ENCODE results near the gene TSHZ3.

TSHZ3 gene

GRCh38 chr19:31349160-31349881 is at the start of gene TSHZ3:
Gene TSHZ3 (minus strand): TSS chr19:31349436. CDS start chr19:31349219, 217 bp downstream.
- DNase-seq (ENCODE audit: low spot score): no peak

GRCh38 chr19:31397308-31397707 is 48.1 kb upstream of the TSHZ3 start:
- no peak for DNase-seq (ENCODE audit: low spot score)

GRCh38 chr19:31392464-31392863 is 43.2 kb upstream of the TSHZ3 start:
- no peak for DNase-seq (ENCODE audit: low spot score)

- DNase-seq (ENCODE audit: low spot score): no peak
Observed at GRCh38 chr19:31391518-31391917, 42.3 kb upstream of the TSHZ3 start.

GRCh38 chr19:31390711-31391110 is 41.5 kb upstream of the TSHZ3 start:
- no peak for DNase-seq (ENCODE audit: low spot score)

- DNase-seq (ENCODE audit: low spot score): no peak
Observed at GRCh38 chr19:31389874-31390273, 40.6 kb upstream of the TSHZ3 start.

GRCh38 chr19:31387717-31388301 is 38.6 kb upstream of the TSHZ3 start:
- DNase-seq (ENCODE audit: low spot score): no peak

- no peak for DNase-seq (ENCODE audit: low spot score)
Observed at GRCh38 chr19:31386806-31387205, 37.6 kb upstream of the TSHZ3 start.

- DNase-seq (ENCODE audit: low spot score): no peak
Observed at GRCh38 chr19:31385744-31386143, 36.5 kb upstream of the TSHZ3 start.

GRCh38 chr19:31383553-31383952 is 34.3 kb upstream of the TSHZ3 start:
- DNase-seq (ENCODE audit: low spot score): no peak

GRCh38 chr19:31380854-31381253 is 31.6 kb upstream of the TSHZ3 start:
- DNase-seq (ENCODE audit: low spot score): no peak

GRCh38 chr19:31378404-31378803 is 29.2 kb upstream of the TSHZ3 start:
- no peak for DNase-seq (ENCODE audit: low spot score)

GRCh38 chr19:31377736-31378135 is 28.5 kb upstream of the TSHZ3 start:
- DNase-seq (ENCODE audit: low spot score): no peak

- DNase-seq (ENCODE audit: low spot score): no peak
Observed at GRCh38 chr19:31372246-31372781, 23.1 kb upstream of the TSHZ3 start.

GRCh38 chr19:31370216-31370615 is 21.0 kb upstream of the TSHZ3 start:
- no peak for DNase-seq (ENCODE audit: low spot score)

- no peak for DNase-seq (ENCODE audit: low spot score)
Observed at GRCh38 chr19:31364963-31365362, 15.7 kb upstream of the TSHZ3 start.

GRCh38 chr19:31361728-31362127 is 12.5 kb upstream of the TSHZ3 start:
- no peak for DNase-seq (ENCODE audit: low spot score)

GRCh38 chr19:31357315-31357673 is 8.1 kb upstream of the TSHZ3 start:
- DNase-seq (ENCODE audit: low spot score): no peak

- DNase-seq (ENCODE audit: low spot score): no peak
Observed at GRCh38 chr19:31356587-31357314, 7.5 kb upstream of the TSHZ3 start.

GRCh38 chr19:31355665-31356289 is 6.5 kb upstream of the TSHZ3 start:
- DNase-seq (ENCODE audit: low spot score): no peak

- no peak for DNase-seq (ENCODE audit: low spot score)
Observed at GRCh38 chr19:31354799-31355664, 5.8 kb upstream of the TSHZ3 start.

GRCh38 chr19:31354316-31354715 is 5.1 kb upstream of the TSHZ3 start:
- no peak for DNase-seq (ENCODE audit: low spot score)
